ENCODE measurements around the gene PLEKHH1. TPM values are rescaled to one million over a fixed set of nuclear protein-coding genes. Genes with fewer than 3 reads are reported as not detected.

The PLEKHH1 gene
- total and polyA plus RNA-seq, 2 experiments from 2014 or later, result 18.0 to 29.9 TPM

- Histone ChIP-seq H3K36me3 (peaks cover 14% of the 10 kb centered on the region), H3K4me1 (ENCODE audit: low read depth) (no peaks in the 10 kb centered on the region), H3K9me3 (ENCODE audit: low read depth) (no peaks in the 10 kb centered on the region), H3K27me3 (no peaks in the 10 kb centered on the region), H3K27ac (no peak overlapping the region), H3K4me3 (no peak overlapping the region)
- TF ChIP-seq, protein P1, sequence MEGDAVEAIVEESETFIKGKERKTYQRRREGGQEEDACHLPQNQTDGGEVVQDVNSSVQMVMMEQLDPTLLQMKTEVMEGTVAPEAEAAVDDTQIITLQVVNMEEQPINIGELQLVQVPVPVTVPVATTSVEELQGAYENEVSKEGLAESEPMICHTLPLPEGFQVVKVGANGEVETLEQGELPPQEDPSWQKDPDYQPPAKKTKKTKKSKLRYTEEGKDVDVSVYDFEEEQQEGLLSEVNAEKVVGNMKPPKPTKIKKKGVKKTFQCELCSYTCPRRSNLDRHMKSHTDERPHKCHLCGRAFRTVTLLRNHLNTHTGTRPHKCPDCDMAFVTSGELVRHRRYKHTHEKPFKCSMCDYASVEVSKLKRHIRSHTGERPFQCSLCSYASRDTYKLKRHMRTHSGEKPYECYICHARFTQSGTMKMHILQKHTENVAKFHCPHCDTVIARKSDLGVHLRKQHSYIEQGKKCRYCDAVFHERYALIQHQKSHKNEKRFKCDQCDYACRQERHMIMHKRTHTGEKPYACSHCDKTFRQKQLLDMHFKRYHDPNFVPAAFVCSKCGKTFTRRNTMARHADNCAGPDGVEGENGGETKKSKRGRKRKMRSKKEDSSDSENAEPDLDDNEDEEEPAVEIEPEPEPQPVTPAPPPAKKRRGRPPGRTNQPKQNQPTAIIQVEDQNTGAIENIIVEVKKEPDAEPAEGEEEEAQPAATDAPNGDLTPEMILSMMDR (IDR thresholded peaks at IDR 0.05; ENCODE audit: low read depth, low read length), result no peak
- no peak for DNase-seq (ENCODE audit: low read depth in 1 of 2, low spot score in 1 of 2)
Measured at GRCh38 chr14:67577909-67578749, 45.0 kb downstream of the PLEKHH1 start.

DNA sequence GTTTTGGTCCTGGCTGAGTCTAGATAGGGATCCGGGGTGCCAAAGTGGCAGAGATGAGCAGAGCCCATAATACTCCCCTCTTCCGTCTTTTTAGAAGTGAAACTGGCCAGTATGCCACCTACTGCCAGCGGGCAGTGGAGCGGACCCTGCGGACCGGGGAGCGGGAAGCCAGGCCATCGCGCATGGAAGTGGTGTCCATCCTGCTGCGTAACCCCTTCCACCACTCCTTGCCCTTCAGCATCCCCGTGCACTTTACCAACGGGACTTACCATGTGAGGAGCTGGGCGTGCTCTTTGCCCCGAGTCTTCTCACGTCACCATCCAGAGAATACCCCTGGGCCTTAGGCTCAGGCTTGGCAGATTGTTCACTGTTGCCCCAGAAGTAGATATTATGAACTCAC is 46.0 kb downstream of the PLEKHH1 start:
- H3K4me3 ChIP-seq, result no peak overlapping the region
- no peak for DNase-seq (ENCODE audit: low read depth in 1 of 2, low spot score in 1 of 2)
- H3K27me3 ChIP-seq, result no peaks in the 10 kb centered on the region
- H3K36me3 ChIP-seq, result peaks cover 18% of the 10 kb centered on the region
- H3K4me1 ChIP-seq (ENCODE audit: low read depth), result no peaks in the 10 kb centered on the region
- no peak overlapping the region for H3K27ac ChIP-seq
- H3K9me3 ChIP-seq (ENCODE audit: low read depth), result no peaks in the 10 kb centered on the region
- TF ChIP-seq, protein P1 (IDR thresholded peaks at IDR 0.05; ENCODE audit: low read depth, low read length), result no peak

GRCh38 chr14:67579636-67580035 is 46.5 kb downstream of the PLEKHH1 start:
- Histone ChIP-seq H3K27ac (no peak overlapping the region), H3K4me3 (no peak overlapping the region), H3K9me3 (ENCODE audit: low read depth) (no peaks in the 10 kb centered on the region), H3K36me3 (peaks cover 18% of the 10 kb centered on the region), H3K4me1 (ENCODE audit: low read depth) (no peaks in the 10 kb centered on the region), H3K27me3 (no peaks in the 10 kb centered on the region)
- no peak for DNase-seq (ENCODE audit: low read depth in 1 of 2, low spot score in 1 of 2)
- TF ChIP-seq, protein P1 (IDR thresholded peaks at IDR 0.05; ENCODE audit: low read depth, low read length), result no peak

DNA sequence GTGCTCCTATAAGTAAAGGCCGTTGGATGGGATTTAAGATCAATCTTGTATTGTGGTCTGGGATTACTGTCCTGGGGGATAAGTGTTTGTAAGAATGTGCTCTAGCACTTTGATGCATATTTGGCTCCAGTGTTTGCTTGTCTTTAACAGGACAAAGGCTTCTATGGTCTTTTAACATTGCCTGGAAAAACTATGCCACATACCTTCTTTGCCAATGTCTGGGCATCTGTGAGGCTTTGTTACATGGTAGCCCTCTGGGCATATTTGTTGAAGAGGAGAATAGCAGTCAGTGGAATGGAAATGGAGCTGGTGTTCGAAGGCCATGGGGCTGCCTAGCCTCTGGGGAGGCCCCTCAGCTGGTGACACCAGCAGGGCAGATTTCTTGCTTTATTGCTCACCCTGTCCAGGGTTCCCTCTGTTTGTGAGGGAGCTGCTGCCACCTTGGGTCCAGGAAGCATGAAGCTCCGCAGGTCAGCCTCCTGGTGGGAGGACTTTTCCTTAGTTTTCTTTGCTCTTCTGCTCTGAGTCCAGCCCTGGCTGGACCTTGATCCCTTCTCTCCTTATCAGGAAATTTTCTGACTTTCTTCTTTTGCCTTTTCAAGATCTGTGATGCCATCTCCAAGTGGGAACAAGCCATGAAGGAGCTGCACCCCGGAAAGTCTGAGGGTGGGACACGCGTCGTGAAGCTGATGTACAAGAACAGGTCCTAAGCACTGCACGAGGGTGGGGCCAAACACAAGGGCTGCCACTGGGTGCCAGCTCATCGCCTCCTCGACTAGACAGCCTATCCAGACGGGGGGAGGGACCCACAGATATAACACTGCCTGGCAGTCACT is 47.5 kb downstream of the PLEKHH1 start:
- H3K4me1 ChIP-seq (ENCODE audit: low read depth), result no peaks in the 10 kb centered on the region
- no peak overlapping the region for H3K4me3 ChIP-seq
- peaks cover 17% of the 10 kb centered on the region for H3K36me3 ChIP-seq
- no peak overlapping the region for H3K27ac ChIP-seq
- TF ChIP-seq, protein P1 (IDR thresholded peaks at IDR 0.05; ENCODE audit: low read depth, low read length), result no peak
- DNase-seq (ENCODE audit: low read depth in 1 of 2, low spot score in 1 of 2), result no peak
- no peaks in the 10 kb centered on the region for H3K9me3 ChIP-seq (ENCODE audit: low read depth)
- no peaks in the 10 kb centered on the region for H3K27me3 ChIP-seq

DNA sequence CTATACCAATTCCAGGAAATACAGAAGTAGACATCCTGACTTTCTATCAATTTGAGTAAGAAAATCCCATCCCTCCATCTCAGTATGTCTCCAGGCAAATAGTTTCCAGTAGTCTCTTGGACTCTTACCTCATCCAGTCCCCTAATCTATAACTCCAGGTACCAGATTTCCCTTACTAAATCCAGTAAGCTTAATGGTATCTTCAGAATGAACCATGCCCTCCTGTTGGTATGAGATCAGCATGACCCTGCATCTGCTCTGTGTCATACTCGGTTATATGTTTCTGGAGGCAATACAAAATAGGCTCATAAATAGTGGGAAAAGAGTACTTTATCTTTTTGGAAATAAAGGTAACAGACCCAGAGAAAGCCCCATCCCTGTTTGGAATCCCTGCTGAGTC is 48.6 kb downstream of the PLEKHH1 start:
- H3K36me3 ChIP-seq, result peaks cover 11% of the 10 kb centered on the region
- H3K27me3 ChIP-seq, result no peaks in the 10 kb centered on the region
- no peak overlapping the region for H3K27ac ChIP-seq
- TF ChIP-seq, protein P1 (IDR thresholded peaks at IDR 0.05; ENCODE audit: low read depth, low read length), result no peak
- no peaks in the 10 kb centered on the region for H3K4me1 ChIP-seq (ENCODE audit: low read depth)
- H3K4me3 ChIP-seq, result no peak overlapping the region
- no peak for DNase-seq (ENCODE audit: low read depth in 1 of 2, low spot score in 1 of 2)
- H3K9me3 ChIP-seq (ENCODE audit: low read depth), result no peaks in the 10 kb centered on the region

Measured in cardiac muscle cell (in vitro differentiated cells and primary cell).